WTC11 (cell line): Measurements from ENCODE around the gene ARHGAP40. TPM values are rescaled to one million over a fixed set of nuclear protein-coding genes. Genes with fewer than 3 reads are reported as not detected.

Experiments used
- ATAC-seq: fragments of 200-7000 bp; cut with Tn5 transposase; 2 replicates; pipeline ENCODE4 v1.10.0; 2021; ENCODE audit warnings: mild to moderate bottlenecking, moderate library complexity
- CTCF ChIA-PET: fragments of 300-600 bp; sonication (Branson Sonifier 250); formaldehyde crosslinking; loops from one replicate; lab custom pipeline; 2021; ENCODE audit warnings: antibody characterized with exemption; lab: Charles Lee
- POLR2A ChIA-PET: fragments of 350-600 bp; sonication (Branson Sonifier 250); formaldehyde crosslinking; loops from one replicate; lab custom pipeline; 2021; ENCODE audit warnings: antibody characterized with exemption; lab: Charles Lee
- DNase-seq: peaks from one replicate; pipeline ENCODE4 v3.0.0; 2021; ENCODE audit warnings: low spot score
- H3K27ac Mint-ChIP-seq: 2 replicates; pipeline ENCODE4 v1.8.0; 2021; ENCODE audit warnings: mixed read lengths
- H3K27me3 Mint-ChIP-seq: 2 replicates; pipeline ENCODE4 v1.8.0; 2021; ENCODE audit warnings: low read depth, mild to moderate bottlenecking, moderate library complexity, mixed read lengths
- H3K36me3 Mint-ChIP-seq: 2 replicates; pipeline ENCODE4 v1.8.0; 2021; ENCODE audit warnings: mixed read lengths
- H3K4me1 Mint-ChIP-seq: 2 replicates; pipeline ENCODE4 v1.8.0; 2022; ENCODE audit warnings: mixed read lengths
- H3K4me3 Mint-ChIP-seq: 2 replicates; pipeline ENCODE4 v1.8.0; 2021; ENCODE audit warnings: mild to moderate bottlenecking, moderate library complexity, mixed read lengths
- H3K9me3 Mint-ChIP-seq: 2 replicates; pipeline ENCODE4 v1.8.0; 2021; ENCODE audit warnings: mixed read lengths
- CREB1 ChIP-seq: sonication (generic); formaldehyde crosslinking; IDR thresholded peaks from 2 replicates; pipeline ENCODE4 v1.8.0; 2023; ENCODE audit warnings: mild to moderate bottlenecking, missing genetic modification reagents
- EMX1 ChIP-seq: fragments of 250-450 bp; sonication (Bioruptor Pico); IDR thresholded peaks from 2 replicates; pipeline ENCODE4 v1.8.0; 2021; ENCODE audit warnings: mild to moderate bottlenecking
- ETV6 ChIP-seq: sonication (generic); formaldehyde crosslinking; IDR thresholded peaks from 2 replicates; pipeline ENCODE4 v1.8.1; 2022; ENCODE audit warnings: mild to moderate bottlenecking, missing genetic modification reagents
- GABPB1 ChIP-seq: sonication (generic); formaldehyde crosslinking; IDR thresholded peaks from 2 replicates; pipeline ENCODE4 v1.8.1; 2023; ENCODE audit warnings: mild to moderate bottlenecking, missing genetic modification reagents
- JAZF1 ChIP-seq: fragments of 250-450 bp; sonication (Bioruptor Pico); IDR thresholded peaks from 2 replicates; pipeline ENCODE4 v1.9.0; 2021; ENCODE audit warnings: moderate library complexity, mild to moderate bottlenecking, inconsistent platforms
- JUN ChIP-seq: sonication (generic); formaldehyde crosslinking; IDR thresholded peaks from 2 replicates; pipeline ENCODE4 v1.8.0; 2023; ENCODE audit warnings: mild to moderate bottlenecking, missing genetic modification reagents
- KAT7 ChIP-seq: sonication (generic); formaldehyde crosslinking; IDR thresholded peaks from 2 replicates; pipeline ENCODE4 v1.8.1; 2023; ENCODE audit warnings: missing genetic modification reagents, mild to moderate bottlenecking, borderline replicate concordance
- MXD4 ChIP-seq: fragments of 250-450 bp; sonication (Bioruptor Pico); IDR thresholded peaks from 2 replicates; pipeline ENCODE4 v1.8.0; 2021; ENCODE audit warnings: mild to moderate bottlenecking, moderate library complexity, borderline replicate concordance
- NFE2L1 ChIP-seq: sonication (generic); formaldehyde crosslinking; IDR thresholded peaks from 2 replicates; pipeline ENCODE4 v1.8.1; 2023; ENCODE audit warnings: missing genetic modification reagents
- TEAD1 ChIP-seq: sonication (generic); formaldehyde crosslinking; IDR thresholded peaks from 2 replicates; pipeline ENCODE4 v1.8.0; 2022; ENCODE audit warnings: mild to moderate bottlenecking, missing genetic modification reagents
- ZNF121 ChIP-seq: sonication (generic); formaldehyde crosslinking; IDR thresholded peaks from 2 replicates; pipeline ENCODE4 v1.8.0; 2023; ENCODE audit warnings: missing genetic modification reagents
- ZNF138 ChIP-seq: sonication (generic); formaldehyde crosslinking; conservative IDR thresholded peaks from 2 replicates; pipeline ENCODE4 v1.8.1; 2022; ENCODE audit warnings: mild to moderate bottlenecking, moderate library complexity, missing genetic modification reagents
- ZNF263 ChIP-seq: sonication (generic); formaldehyde crosslinking; IDR thresholded peaks from 2 replicates; pipeline ENCODE4 v1.8.1; 2022; ENCODE audit warnings: low read depth, mild to moderate bottlenecking, moderate library complexity, missing genetic modification reagents
- total RNA-seq: library from RNA; stranded (reverse); gene quantifications from 3 replicates; pipeline ENCODE4 v1.2.3, GENCODE V29; 2021
- TF ChIP-seq, protein P1 (sequence below): sonication (generic); formaldehyde crosslinking; IDR thresholded peaks from 2 replicates; pipeline ENCODE4 v1.8.0; 2023; ENCODE audit warnings: missing genetic modification reagents, mild to moderate bottlenecking, borderline replicate concordance
- TF ChIP-seq, protein P2 (sequence below): fragments of 250-450 bp; sonication (Bioruptor Pico); IDR thresholded peaks from 2 replicates; pipeline ENCODE4 v1.9.0; 2021; ENCODE audit warnings: mild to moderate bottlenecking, borderline replicate concordance
- TF ChIP-seq, protein P3 (sequence below): fragments of 250-450 bp; sonication (Bioruptor Pico); IDR thresholded peaks from 2 replicates; pipeline ENCODE4 v1.9.0; 2021; ENCODE audit warnings: mild to moderate bottlenecking
- TF ChIP-seq, protein P4 (sequence below): fragments of 250-450 bp; sonication (Bioruptor Pico); conservative IDR thresholded peaks from 2 replicates; pipeline ENCODE4 v1.9.0; 2021; ENCODE audit warnings: mild to moderate bottlenecking
- TF ChIP-seq, protein P5 (sequence below): fragments of 250-450 bp; sonication (Bioruptor Pico); IDR thresholded peaks from 2 replicates; pipeline ENCODE4 v1.9.0; 2021; ENCODE audit warnings: moderate library complexity, mild to moderate bottlenecking, inconsistent platforms, borderline replicate concordance
- TF ChIP-seq, protein P6 (sequence below): sonication (generic); formaldehyde crosslinking; IDR thresholded peaks from 2 replicates; pipeline ENCODE4 v1.8.0; 2022; ENCODE audit warnings: mild to moderate bottlenecking, missing genetic modification reagents

ARHGAP40 gene
- total RNA-seq, 1 experiment from 2014 or later = 0.72 TPM

DNA sequence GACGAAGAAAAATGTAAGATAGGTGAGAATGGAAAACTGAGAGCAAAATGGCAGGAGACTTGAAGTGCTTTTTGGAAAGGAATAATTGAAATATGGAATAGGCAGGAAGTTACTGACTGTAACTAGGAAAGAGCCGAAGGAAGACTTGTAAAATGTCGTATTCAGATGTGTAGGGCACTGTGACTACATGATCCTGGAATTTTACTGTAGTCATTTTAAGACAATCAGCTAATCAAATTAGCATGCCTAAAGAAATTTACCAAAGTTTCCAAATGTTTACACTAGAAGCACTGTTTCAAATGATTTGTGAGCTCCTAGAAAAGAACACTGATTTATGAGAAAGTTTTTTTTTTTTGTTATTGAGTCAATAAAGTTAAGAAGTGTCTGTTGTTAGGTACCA lies 41.8 kb upstream of the ARHGAP40 start:
- TF ChIP-seq ZNF263 (CRISPR knock-in tag) (no peak), KAT7 (CRISPR knock-in tag) (no peak)
- TF ChIP-seq, protein P1, sequence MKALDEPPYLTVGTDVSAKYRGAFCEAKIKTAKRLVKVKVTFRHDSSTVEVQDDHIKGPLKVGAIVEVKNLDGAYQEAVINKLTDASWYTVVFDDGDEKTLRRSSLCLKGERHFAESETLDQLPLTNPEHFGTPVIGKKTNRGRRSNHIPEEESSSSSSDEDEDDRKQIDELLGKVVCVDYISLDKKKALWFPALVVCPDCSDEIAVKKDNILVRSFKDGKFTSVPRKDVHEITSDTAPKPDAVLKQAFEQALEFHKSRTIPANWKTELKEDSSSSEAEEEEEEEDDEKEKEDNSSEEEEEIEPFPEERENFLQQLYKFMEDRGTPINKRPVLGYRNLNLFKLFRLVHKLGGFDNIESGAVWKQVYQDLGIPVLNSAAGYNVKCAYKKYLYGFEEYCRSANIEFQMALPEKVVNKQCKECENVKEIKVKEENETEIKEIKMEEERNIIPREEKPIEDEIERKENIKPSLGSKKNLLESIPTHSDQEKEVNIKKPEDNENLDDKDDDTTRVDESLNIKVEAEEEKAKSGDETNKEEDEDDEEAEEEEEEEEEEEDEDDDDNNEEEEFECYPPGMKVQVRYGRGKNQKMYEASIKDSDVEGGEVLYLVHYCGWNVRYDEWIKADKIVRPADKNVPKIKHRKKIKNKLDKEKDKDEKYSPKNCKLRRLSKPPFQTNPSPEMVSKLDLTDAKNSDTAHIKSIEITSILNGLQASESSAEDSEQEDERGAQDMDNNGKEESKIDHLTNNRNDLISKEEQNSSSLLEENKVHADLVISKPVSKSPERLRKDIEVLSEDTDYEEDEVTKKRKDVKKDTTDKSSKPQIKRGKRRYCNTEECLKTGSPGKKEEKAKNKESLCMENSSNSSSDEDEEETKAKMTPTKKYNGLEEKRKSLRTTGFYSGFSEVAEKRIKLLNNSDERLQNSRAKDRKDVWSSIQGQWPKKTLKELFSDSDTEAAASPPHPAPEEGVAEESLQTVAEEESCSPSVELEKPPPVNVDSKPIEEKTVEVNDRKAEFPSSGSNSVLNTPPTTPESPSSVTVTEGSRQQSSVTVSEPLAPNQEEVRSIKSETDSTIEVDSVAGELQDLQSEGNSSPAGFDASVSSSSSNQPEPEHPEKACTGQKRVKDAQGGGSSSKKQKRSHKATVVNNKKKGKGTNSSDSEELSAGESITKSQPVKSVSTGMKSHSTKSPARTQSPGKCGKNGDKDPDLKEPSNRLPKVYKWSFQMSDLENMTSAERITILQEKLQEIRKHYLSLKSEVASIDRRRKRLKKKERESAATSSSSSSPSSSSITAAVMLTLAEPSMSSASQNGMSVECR (CRISPR knock-in tag) = no peak
- TF ChIP-seq, protein P2, sequence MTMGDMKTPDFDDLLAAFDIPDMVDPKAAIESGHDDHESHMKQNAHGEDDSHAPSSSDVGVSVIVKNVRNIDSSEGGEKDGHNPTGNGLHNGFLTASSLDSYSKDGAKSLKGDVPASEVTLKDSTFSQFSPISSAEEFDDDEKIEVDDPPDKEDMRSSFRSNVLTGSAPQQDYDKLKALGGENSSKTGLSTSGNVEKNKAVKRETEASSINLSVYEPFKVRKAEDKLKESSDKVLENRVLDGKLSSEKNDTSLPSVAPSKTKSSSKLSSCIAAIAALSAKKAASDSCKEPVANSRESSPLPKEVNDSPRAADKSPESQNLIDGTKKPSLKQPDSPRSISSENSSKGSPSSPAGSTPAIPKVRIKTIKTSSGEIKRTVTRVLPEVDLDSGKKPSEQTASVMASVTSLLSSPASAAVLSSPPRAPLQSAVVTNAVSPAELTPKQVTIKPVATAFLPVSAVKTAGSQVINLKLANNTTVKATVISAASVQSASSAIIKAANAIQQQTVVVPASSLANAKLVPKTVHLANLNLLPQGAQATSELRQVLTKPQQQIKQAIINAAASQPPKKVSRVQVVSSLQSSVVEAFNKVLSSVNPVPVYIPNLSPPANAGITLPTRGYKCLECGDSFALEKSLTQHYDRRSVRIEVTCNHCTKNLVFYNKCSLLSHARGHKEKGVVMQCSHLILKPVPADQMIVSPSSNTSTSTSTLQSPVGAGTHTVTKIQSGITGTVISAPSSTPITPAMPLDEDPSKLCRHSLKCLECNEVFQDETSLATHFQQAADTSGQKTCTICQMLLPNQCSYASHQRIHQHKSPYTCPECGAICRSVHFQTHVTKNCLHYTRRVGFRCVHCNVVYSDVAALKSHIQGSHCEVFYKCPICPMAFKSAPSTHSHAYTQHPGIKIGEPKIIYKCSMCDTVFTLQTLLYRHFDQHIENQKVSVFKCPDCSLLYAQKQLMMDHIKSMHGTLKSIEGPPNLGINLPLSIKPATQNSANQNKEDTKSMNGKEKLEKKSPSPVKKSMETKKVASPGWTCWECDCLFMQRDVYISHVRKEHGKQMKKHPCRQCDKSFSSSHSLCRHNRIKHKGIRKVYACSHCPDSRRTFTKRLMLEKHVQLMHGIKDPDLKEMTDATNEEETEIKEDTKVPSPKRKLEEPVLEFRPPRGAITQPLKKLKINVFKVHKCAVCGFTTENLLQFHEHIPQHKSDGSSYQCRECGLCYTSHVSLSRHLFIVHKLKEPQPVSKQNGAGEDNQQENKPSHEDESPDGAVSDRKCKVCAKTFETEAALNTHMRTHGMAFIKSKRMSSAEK = no peak
- Mint-ChIP-seq H3K4me3 (no peak overlapping the region), H3K4me1 (no peaks in the 10 kb centered on the region), H3K9me3 (no peaks in the 10 kb centered on the region), H3K27me3 (no peaks in the 10 kb centered on the region), H3K27ac (no peak overlapping the region), H3K36me3 (peaks cover 30% of the 10 kb centered on the region)
- CTCF ChIA-PET = interaction anchor here (0.6 kb wide), 1 partner anchor 259 kb away, joined by 3 read pairs; no protein-coding TSS in a partner anchor
- POLR2A ChIA-PET = no interaction called here
- DNase-seq (no peak), ATAC-seq (no peak)

DNA sequence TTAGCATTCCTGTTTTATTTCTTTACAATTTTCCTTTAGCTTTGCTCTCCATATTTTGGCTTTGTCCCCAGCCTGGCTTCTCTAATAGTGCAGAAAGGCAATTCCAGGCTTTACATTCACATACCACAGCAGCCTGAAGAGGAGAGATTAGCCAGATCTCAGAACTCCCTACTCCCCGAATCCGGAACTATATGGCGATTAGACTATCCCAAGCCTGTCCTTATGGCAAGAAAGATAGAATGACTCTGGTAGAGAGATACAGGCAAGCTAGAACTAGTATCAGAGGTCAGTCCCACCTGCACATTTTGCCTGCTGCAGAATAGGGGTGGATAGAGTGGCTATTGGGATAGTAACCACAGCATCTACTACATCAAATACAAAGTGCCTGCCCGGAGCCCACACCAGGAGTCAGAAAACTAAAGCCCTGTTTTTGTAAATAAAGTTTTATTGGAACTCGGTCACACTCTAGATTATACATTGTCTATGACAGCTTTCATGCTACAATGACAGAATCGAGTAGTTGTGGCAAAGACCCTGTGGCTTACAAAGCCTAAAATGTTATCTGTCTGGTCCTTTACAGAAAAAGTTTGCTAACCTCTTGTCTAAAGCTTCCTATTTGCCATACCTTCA lies 37.7 kb upstream of the ARHGAP40 start:
- Mint-ChIP-seq H3K9me3 (no peaks in the 10 kb centered on the region), H3K27me3 (no peaks in the 10 kb centered on the region), H3K36me3 (peaks cover 25% of the 10 kb centered on the region), H3K4me1 (no peaks in the 10 kb centered on the region), H3K27ac (no peak overlapping the region), H3K4me3 (no peak overlapping the region)
- DNase-seq = no peak
- no peak for ATAC-seq
- POLR2A ChIA-PET = no interaction called here
- CTCF ChIA-PET = no interaction called here
- TF ChIP-seq ZNF121 (no peak), MXD4 (CRISPR knock-in tag) (no peak), ETV6 (CRISPR knock-in tag) (no peak), GABPB1 (CRISPR knock-in tag) (no peak), JAZF1 (CRISPR knock-in tag) (no peak), CREB1 (CRISPR knock-in tag) (no peak), EMX1 (CRISPR knock-in tag) (no peak), NFE2L1 (no peak), TEAD1 (CRISPR knock-in tag) (no peak), JUN (CRISPR knock-in tag) (no peak), ZNF138 (CRISPR knock-in tag) (no peak)
- TF ChIP-seq, protein P3, sequence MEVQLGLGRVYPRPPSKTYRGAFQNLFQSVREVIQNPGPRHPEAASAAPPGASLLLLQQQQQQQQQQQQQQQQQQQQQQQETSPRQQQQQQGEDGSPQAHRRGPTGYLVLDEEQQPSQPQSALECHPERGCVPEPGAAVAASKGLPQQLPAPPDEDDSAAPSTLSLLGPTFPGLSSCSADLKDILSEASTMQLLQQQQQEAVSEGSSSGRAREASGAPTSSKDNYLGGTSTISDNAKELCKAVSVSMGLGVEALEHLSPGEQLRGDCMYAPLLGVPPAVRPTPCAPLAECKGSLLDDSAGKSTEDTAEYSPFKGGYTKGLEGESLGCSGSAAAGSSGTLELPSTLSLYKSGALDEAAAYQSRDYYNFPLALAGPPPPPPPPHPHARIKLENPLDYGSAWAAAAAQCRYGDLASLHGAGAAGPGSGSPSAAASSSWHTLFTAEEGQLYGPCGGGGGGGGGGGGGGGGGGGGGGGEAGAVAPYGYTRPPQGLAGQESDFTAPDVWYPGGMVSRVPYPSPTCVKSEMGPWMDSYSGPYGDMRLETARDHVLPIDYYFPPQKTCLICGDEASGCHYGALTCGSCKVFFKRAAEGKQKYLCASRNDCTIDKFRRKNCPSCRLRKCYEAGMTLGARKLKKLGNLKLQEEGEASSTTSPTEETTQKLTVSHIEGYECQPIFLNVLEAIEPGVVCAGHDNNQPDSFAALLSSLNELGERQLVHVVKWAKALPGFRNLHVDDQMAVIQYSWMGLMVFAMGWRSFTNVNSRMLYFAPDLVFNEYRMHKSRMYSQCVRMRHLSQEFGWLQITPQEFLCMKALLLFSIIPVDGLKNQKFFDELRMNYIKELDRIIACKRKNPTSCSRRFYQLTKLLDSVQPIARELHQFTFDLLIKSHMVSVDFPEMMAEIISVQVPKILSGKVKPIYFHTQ = no peak
- TF ChIP-seq, protein P4, sequence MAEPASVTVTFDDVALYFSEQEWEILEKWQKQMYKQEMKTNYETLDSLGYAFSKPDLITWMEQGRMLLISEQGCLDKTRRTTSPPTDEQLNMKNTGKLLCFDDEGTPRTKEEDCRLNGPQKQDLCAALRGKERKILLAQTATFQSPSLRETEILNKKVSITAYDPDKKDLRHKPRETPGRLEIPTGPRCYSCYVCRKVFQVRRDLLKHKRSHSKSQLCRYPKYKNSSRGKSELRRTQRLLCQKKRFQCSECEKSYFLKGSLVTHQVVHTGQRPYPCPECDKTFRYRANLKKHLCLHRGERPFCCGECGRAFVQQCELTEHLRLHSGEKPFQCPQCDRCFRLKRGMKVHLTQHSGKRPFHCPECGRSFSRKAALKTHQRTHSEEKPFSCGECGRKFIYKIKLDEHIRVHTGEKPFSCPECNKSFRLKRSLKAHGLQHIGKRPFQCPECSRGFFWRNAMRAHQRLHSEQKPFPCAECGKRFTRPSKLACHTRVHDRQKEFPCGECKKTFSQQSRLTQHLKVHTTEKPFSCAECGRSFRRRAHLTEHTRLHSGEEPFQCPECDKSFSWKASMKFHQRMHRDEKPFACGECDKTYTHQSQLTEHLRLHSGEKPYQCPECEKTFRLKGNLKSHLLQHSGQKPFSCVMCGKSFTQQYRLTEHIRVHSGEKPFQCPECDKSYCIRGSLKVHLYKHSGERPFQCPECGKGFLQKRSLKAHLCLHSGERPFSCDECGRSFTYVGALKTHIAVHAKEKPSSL (CRISPR knock-in tag) = no peak
- TF ChIP-seq, protein P5, sequence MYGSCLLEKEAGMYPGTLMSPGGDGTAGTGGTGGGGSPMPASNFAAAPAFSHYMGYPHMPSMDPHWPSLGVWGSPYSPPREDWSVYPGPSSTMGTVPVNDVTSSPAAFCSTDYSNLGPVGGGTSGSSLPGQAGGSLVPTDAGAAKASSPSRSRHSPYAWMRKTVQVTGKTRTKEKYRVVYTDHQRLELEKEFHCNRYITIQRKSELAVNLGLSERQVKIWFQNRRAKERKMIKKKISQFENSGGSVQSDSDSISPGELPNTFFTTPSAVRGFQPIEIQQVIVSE (CRISPR knock-in tag) = no peak
- TF ChIP-seq, protein P6, sequence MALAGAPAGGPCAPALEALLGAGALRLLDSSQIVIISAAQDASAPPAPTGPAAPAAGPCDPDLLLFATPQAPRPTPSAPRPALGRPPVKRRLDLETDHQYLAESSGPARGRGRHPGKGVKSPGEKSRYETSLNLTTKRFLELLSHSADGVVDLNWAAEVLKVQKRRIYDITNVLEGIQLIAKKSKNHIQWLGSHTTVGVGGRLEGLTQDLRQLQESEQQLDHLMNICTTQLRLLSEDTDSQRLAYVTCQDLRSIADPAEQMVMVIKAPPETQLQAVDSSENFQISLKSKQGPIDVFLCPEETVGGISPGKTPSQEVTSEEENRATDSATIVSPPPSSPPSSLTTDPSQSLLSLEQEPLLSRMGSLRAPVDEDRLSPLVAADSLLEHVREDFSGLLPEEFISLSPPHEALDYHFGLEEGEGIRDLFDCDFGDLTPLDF (CRISPR knock-in tag) = no peak
